Urinary bladder (tissue), 4 donors: ENCODE measurements around the gene GATC. TPM values are rescaled to one million over a fixed set of nuclear protein-coding genes. Genes with fewer than 3 reads are reported as not detected.

Experiments used
- DNase-seq: peaks from one replicate; pipeline ENCODE4 v3.0.0-alpha.2; 2015; ENCODE audit errors: extremely low spot score
- H3K27ac ChIP-seq: one replicate; pipeline ENCODE4 v1.5.1; 2013; ENCODE audit warnings: low read depth, mild to moderate bottlenecking, moderate library complexity
- H3K36me3 ChIP-seq: one replicate; pipeline ENCODE4 v1.6.1; 2013; ENCODE audit warnings: mild to moderate bottlenecking, moderate library complexity; ENCODE audit not compliant: insufficient read depth
- H3K4me1 ChIP-seq: one replicate; pipeline ENCODE4 v1.6.1; 2013; ENCODE audit warnings: mild to moderate bottlenecking, moderate library complexity; ENCODE audit not compliant: insufficient read depth
- H3K4me3 ChIP-seq: one replicate; pipeline ENCODE4 v1.5.1; 2013; ENCODE audit warnings: low read depth, low read length
- WGBS: extraction: QIAGEN DNeasy Blood & Tissue Kit; methylation state at CpG from one replicate; pipeline ENCODE4 v1.1.7; 2013; 5-methylcytosine and 5-hydroxymethylcytosine counted together
- polyA plus RNA-seq: library from polyadenylated mRNA; stranded (reverse); fragments of 200-250 nt; gene quantifications from one replicate; pipeline ENCODE4 v1.2.3, GENCODE V29; 2013
- total RNA-seq: library from RNA; depleted of rRNA; stranded (reverse); fragments of >200 nt; gene quantifications from one replicate; pipeline ENCODE4 v1.2.3, GENCODE V29; 2014
- donor health status: healthy with polysubstance abuse.
- donor health status: healthy.

Gene GATC
- total RNA-seq: 26.2 TPM
- 11.9 TPM for polyA plus RNA-seq

- Histone ChIP-seq H3K27ac (peak within 1 kb of the TSS; percentile 86), H3K4me1 (peaks cover 1% of the 10 kb centered on the region), H3K4me3 (peak within 1 kb of the TSS; percentile 72), H3K36me3 (peaks cover 6% of the 10 kb centered on the region)
- WGBS: under 1% methylated on average over 73 of the region's 73 CpGs
- DNase-seq: no peak
Measured at GRCh38 chr12:120445911-120446843, at the start of gene GATC, which contains the start of gene TRIAP1. Gene GATC, plus strand, starts transcription at chr12:120446444. Its CDS starts 37 bp downstream, at chr12:120446481. Gene TRIAP1, minus strand, starts transcription at chr12:120446384. Its CDS starts 12 bp downstream, at chr12:120446372.

- no peak for DNase-seq
- Histone ChIP-seq H3K4me3 (no peak overlapping the region), H3K27ac (no peak overlapping the region), H3K36me3 (no peaks in the 10 kb centered on the region), H3K4me1 (no peaks in the 10 kb centered on the region)
- WGBS: 50% methylated on average over 33 of the region's 33 CpGs
Measured at GRCh38 chr12:120397824-120398540, 48.3 kb upstream of the GATC start.

- Histone ChIP-seq H3K4me3 (no peak overlapping the region), H3K27ac (no peak overlapping the region), H3K36me3 (no peaks in the 10 kb centered on the region), H3K4me1 (no peaks in the 10 kb centered on the region)
- 60% methylated on average over 5 of the region's 5 CpGs for WGBS
- no peak for DNase-seq
Measured at GRCh38 chr12:120399531-120399930, 46.7 kb upstream of the GATC start.

- Histone ChIP-seq H3K36me3 (no peaks in the 10 kb centered on the region), H3K4me1 (no peaks in the 10 kb centered on the region), H3K27ac (no peak overlapping the region), H3K4me3 (no peak overlapping the region)
- WGBS: 23% methylated on average over 13 of the region's 13 CpGs
- no peak for DNase-seq
Measured at GRCh38 chr12:120402217-120402616, 44.0 kb upstream of the GATC start.

- Histone ChIP-seq H3K4me3 (no peak overlapping the region), H3K4me1 (no peaks in the 10 kb centered on the region), H3K36me3 (no peaks in the 10 kb centered on the region), H3K27ac (no peak overlapping the region)
- DNase-seq: no peak
- 50% methylated on average over 3 of the region's 3 CpGs for whole genome bisulfite sequencing
Measured at GRCh38 chr12:120403869-120404268, 42.4 kb upstream of the GATC start.

- Histone ChIP-seq H3K4me3 (no peak overlapping the region), H3K4me1 (no peaks in the 10 kb centered on the region), H3K36me3 (no peaks in the 10 kb centered on the region), H3K27ac (no peak overlapping the region)
- WGBS: 70% methylated on average over 1 of the region's 1 CpG
- no peak for DNase-seq
Measured at GRCh38 chr12:120404271-120404670, 42.0 kb upstream of the GATC start.

GRCh38 chr12:120406069-120406468, 40.2 kb upstream of the GATC start:
- 76% methylated on average over 3 of the region's 3 CpGs for WGBS
- H3K36me3 ChIP-seq: no peaks in the 10 kb centered on the region

GRCh38 chr12:120406553-120406952, 39.7 kb upstream of the GATC start:
- WGBS: 92% methylated on average over 3 of the region's 3 CpGs
- Histone ChIP-seq H3K4me3 (no peak overlapping the region), H3K36me3 (no peaks in the 10 kb centered on the region), H3K27ac (no peak overlapping the region), H3K4me1 (no peaks in the 10 kb centered on the region)
- no peak for DNase-seq

More at GRCh38 chr12:120406069-120406468, 40.2 kb upstream of the GATC start:
- Histone ChIP-seq H3K4me1 (no peaks in the 10 kb centered on the region), H3K27ac (no peak overlapping the region), H3K4me3 (no peak overlapping the region)
- DNase-seq: no peak

- DNase-seq: no peak
- H3K36me3 ChIP-seq: no peaks in the 10 kb centered on the region
- 91% methylated on average over 11 of the region's 11 CpGs for WGBS
- no peak overlapping the region for H3K4me3 ChIP-seq
- no peak overlapping the region for H3K27ac ChIP-seq
- no peaks in the 10 kb centered on the region for H3K4me1 ChIP-seq
Measured at GRCh38 chr12:120408771-120409170, 37.5 kb upstream of the GATC start.

- no peak for DNase-seq
Measured at GRCh38 chr12:120412421-120412820, 33.8 kb upstream of the GATC start.

GRCh38 chr12:120413901-120414695, 32.1 kb upstream of the GATC start:
- DNase-seq: no peak
- WGBS: 37% methylated on average over 13 of the region's 13 CpGs
- no peaks in the 10 kb centered on the region for H3K4me1 ChIP-seq
- no peaks in the 10 kb centered on the region for H3K36me3 ChIP-seq
- no peak overlapping the region for H3K4me3 ChIP-seq
- no peak overlapping the region for H3K27ac ChIP-seq

More at GRCh38 chr12:120412421-120412820, 33.8 kb upstream of the GATC start:
- no peaks in the 10 kb centered on the region for H3K4me1 ChIP-seq
- H3K36me3 ChIP-seq: no peaks in the 10 kb centered on the region
- no peak overlapping the region for H3K27ac ChIP-seq
- WGBS: 80% methylated on average over 7 of the region's 7 CpGs
- no peak overlapping the region for H3K4me3 ChIP-seq

- Histone ChIP-seq H3K36me3 (no peaks in the 10 kb centered on the region), H3K27ac (no peak overlapping the region), H3K4me3 (no peak overlapping the region), H3K4me1 (no peaks in the 10 kb centered on the region)
- WGBS: 80% methylated on average over 7 of the region's 7 CpGs
- no peak for DNase-seq
Measured at GRCh38 chr12:120416490-120417216, 29.6 kb upstream of the GATC start.
